Measurements from ENCODE around the gene NANS. TPM values are rescaled to one million over a fixed set of nuclear protein-coding genes. Genes with fewer than 3 reads are reported as not detected.

Gene NANS
- total and polyA plus RNA-seq, 12 donors: 20.0 to 141 (median 30.9) TPM

DNA sequence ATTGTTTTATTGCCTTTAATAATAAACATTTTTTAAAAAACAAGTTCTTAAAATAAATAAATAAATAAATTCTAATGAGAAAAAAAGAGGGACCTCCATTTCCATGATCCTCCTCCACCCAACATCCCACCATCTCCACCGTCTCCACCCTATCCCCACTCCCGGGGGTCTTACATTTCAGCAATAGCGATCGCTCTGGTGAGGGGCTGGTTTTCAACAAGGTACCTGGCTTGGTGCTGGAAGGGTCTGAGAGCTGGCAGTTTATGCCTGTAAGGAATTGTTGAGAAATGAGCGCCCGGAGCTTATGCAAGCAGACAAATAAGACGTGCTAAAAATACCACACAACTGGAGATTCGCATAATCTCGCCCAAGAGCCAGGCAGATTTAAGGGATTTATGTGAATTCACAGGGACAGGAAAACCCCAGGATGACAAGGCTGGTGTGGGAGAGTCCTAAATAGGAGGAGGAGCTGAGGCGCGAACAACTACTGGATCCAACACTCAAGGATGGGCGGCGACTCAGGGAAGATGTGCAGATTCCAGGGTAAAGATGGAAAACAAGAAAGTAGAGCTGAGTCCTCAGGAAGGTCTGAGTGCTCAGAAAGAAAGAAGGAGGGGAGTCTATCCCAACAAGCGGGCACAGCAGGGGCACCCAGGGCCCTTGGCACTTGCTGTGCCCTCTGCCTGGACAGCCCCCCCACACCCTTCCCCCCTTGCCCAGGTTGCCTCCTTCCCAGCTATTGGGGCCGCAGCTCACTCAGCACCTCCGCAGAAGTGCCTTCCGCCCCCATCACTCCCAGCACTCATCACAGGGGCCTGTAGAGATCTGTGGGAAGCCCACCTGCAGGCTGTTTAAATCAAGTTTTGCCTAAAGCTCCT, 35.4 kb downstream of the NANS start:
- peaks cover 0 to 55% (median 13%) of the 10 kb centered on the region in 7 donors for H3K27me3 ChIP-seq
- H3K9me3 ChIP-seq: no peaks in the 10 kb centered on the region
- 63% methylated on average over 17 of the region's 17 CpGs for WGBS, 2 donors
- ATAC-seq (no peak), DNase-seq (no peak)
- H3K27ac ChIP-seq: no peak overlapping the region
- H3K4me3 ChIP-seq: no peak overlapping the region
- TF ChIP-seq, protein P1, sequence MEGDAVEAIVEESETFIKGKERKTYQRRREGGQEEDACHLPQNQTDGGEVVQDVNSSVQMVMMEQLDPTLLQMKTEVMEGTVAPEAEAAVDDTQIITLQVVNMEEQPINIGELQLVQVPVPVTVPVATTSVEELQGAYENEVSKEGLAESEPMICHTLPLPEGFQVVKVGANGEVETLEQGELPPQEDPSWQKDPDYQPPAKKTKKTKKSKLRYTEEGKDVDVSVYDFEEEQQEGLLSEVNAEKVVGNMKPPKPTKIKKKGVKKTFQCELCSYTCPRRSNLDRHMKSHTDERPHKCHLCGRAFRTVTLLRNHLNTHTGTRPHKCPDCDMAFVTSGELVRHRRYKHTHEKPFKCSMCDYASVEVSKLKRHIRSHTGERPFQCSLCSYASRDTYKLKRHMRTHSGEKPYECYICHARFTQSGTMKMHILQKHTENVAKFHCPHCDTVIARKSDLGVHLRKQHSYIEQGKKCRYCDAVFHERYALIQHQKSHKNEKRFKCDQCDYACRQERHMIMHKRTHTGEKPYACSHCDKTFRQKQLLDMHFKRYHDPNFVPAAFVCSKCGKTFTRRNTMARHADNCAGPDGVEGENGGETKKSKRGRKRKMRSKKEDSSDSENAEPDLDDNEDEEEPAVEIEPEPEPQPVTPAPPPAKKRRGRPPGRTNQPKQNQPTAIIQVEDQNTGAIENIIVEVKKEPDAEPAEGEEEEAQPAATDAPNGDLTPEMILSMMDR (IDR thresholded peaks at IDR 0.05): no peak
- peaks cover 0 to 54% (median 0%) of the 10 kb centered on the region in 9 donors for H3K36me3 ChIP-seq
- H3K4me1 ChIP-seq: peaks cover 0 to 13% (median 5%) of the 10 kb centered on the region in 9 donors
- intact Hi-C loops (cut with DNase I): loop anchor here in 1 of 10 donors (10.0 kb wide), 1 partner anchor 63 kb away; no protein-coding TSS in a partner anchor

DNA sequence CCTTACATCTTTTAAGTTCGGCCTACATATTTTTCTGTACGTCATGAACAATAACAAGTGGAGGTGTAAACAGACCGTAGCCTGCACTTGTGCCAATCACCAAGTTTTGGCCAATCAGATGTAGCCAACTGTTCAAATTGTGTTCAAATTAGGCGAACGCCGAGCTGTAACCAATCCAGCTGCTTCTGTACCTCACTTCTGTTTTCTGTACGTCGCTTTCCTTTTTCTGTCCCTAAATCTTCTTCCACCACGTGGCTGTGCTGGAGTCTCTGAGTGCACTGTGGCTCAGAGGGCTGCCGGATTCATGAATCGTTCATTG, 36.0 kb downstream of the NANS start:
- 80 to 86% methylated on average over 11 of the region's 11 CpGs for WGBS, 2 donors
- no peak for DNase-seq

DNA sequence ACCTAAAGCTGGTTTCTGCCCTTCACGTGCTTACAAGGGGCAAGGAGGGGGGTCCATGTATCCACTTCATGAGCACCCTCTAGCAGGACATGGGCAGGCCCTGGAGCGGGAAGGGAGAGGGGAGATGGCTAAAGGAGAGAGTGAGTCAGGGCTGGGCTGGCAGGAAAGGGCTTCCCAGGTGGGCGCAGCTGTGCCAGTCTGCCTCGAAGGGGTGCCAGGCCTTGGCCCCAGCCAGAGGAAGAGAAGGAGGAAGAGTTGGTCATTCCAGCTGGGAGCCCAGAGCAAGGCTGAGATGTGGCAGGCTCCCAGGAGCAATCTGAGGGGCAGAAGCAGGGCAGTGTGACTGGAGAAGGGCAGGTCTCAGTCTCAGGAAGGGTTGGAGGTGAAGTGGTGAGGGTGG, 37.8 kb downstream of the NANS start:
- no peaks in the 10 kb centered on the region for H3K9me3 ChIP-seq
- TF ChIP-seq, protein P1 (IDR thresholded peaks at IDR 0.05): no peak
- 83 to 84% methylated on average over 4 of the region's 4 CpGs for WGBS, 2 donors
- H3K4me1 ChIP-seq: no peaks in the 10 kb centered on the region
- peaks cover 0 to 70% (median 0%) of the 10 kb centered on the region in 9 donors for H3K36me3 ChIP-seq
- H3K27me3 ChIP-seq: peaks cover 0 to 39% (median 10%) of the 10 kb centered on the region in 7 donors
- ATAC-seq (peak in 1 of 8 donors; percentile 10), DNase-seq (no peak)
- intact Hi-C loops (cut with DNase I): loop anchor here in 1 of 10 donors (10.0 kb wide), 1 partner anchor 60 kb away; no protein-coding TSS in a partner anchor
- H3K27ac ChIP-seq: no peak overlapping the region
- no peak overlapping the region for H3K4me3 ChIP-seq

More for the DNA sequence above, 36.0 kb downstream of the NANS start:
- TF ChIP-seq, protein P1 (IDR thresholded peaks at IDR 0.05): no peak
- Histone ChIP-seq H3K9me3 (no peaks in the 10 kb centered on the region), H3K36me3 (peaks cover 0 to 55% (median 0%) of the 10 kb centered on the region in 9 donors), H3K27ac (no peak overlapping the region), H3K27me3 (peaks cover 0 to 55% (median 13%) of the 10 kb centered on the region in 7 donors), H3K4me3 (no peak overlapping the region), H3K4me1 (peaks cover 0 to 8% (median 5%) of the 10 kb centered on the region in 9 donors)
- ATAC-seq: no peak
- intact Hi-C loops (cut with DNase I): loop anchor here in 1 of 10 donors (10.0 kb wide), 1 partner anchor 62 kb away; no protein-coding TSS in a partner anchor

DNA sequence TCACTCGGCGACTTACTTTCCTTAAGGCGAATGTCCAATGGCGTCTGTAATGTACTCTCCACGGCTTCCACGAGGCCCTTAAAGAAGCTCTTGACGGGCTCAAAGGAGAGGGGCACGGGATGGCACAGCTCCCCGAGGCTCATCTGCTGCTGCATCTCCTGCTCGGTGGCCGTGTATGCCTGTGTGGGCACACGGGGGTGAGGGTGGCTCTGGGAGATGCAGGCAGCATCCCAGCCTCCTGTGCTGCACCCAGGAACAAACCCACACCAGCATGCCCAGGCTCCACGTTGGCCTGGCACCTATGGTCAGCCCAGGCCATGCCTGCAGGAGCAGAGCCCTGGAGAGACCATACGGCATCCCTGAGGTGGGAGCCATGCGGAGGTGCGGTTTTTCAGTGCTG, 38.3 kb downstream of the NANS start:
- Histone ChIP-seq H3K4me1 (no peaks in the 10 kb centered on the region), H3K27me3 (peaks cover 0 to 34% (median 7%) of the 10 kb centered on the region in 7 donors), H3K9me3 (no peaks in the 10 kb centered on the region), H3K4me3 (no peak overlapping the region), H3K36me3 (peaks cover 0 to 71% (median 0%) of the 10 kb centered on the region in 9 donors), H3K27ac (no peak overlapping the region)
- ATAC-seq (no peak), DNase-seq (no peak)
- intact Hi-C loops (cut with DNase I): loop anchor here in 1 of 10 donors (10.0 kb wide), 1 partner anchor 60 kb away; no protein-coding TSS in a partner anchor
- TF ChIP-seq, protein P1 (IDR thresholded peaks at IDR 0.05): no peak
- WGBS, 2 donors: 92 to 93% methylated on average over 16 of the region's 16 CpGs

Measured in heart right ventricle (tissue), 16 donors.